GM18951 (cell line): ENCODE results near the gene MRGPRD.

ENCODE experiments used
- POLR2A ChIP-seq: IDR thresholded peaks from 4 replicates; pipeline ENCODE4 v1.6.1; 2011; ENCODE audit warnings: mild to moderate bottlenecking; ENCODE audit not compliant: insufficient read length, insufficient read depth; ENCODE audit errors: extremely low read depth
- in situ Hi-C: fragments of 300-500 bp; cut with MboI; formaldehyde crosslinking; loops from one replicate; pipeline ENCODE4 v1.12.0; 2022; ENCODE audit warnings: low sequenced_read_pairs, mixed read lengths, inconsistent platforms; ENCODE audit not compliant: unreplicated experiment

MRGPRD gene

DNA sequence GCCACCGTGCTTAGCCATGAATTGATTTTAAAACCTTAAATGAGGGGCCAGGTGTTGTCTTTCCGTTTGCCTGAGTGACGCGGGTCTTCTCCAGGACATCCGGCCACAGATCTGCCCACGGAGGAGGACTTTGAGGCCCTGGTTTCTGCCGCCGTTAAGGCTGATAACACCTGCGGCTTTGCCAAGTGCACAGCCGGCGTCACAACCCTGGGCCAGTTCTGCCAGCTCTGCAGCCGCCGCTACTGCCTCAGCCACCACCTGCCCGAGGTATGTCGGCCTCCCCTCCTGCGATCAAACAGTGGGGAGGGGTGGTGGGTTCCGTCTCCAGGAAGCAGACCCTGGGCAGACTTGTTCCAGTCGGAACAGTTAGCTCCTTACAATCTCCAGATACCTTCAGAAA, 42.7 kb downstream of the MRGPRD start:
- in situ Hi-C loops, result no loop called here
- TF ChIP-seq POLR2A, result no peak

DNA sequence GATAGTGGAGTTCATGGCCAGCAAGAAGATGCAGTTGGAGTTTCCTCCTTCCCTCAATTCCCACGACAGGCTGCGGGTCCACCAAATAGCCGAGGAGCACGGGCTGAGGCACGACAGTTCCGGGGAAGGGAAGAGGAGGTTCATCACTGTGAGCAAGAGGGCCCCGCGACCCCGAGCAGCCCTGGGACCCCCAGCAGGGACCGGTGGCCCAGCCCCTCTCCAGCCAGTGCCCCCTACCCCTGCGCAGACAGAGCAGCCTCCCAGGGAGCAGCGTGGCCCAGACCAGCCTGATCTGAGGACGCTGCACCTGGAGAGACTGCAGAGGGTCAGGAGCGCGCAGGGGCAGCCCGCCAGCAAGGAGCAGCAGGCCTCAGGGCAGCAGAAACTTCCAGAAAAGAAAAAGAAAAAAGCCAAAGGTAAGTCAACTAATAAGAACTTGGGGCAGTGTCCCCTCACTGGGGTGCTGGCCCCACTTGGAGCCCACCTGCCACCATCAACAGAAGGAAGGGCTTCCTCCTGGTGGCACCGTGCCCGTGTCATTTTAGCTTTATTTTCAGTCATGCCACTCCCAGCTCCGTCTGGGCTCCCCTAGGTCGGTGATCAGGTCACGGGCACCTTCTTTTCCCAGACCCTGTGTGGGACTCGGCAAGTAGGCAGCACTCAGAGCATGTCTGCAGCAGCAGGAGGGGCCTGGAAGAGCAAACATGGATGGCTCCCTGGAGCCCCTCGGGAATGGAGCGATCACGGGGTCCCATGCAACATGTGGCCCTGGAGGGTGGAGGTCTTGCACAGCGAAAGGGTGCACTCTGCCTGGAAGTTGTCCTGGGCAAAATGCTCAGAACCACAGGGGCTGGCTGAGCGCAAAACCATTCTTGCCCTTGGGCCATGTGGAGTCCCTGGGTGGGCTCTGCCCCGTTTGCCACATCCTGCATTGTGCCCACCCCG, 43.8 kb downstream of the MRGPRD start:
- in situ Hi-C loops, result no loop called here
- no peak for TF ChIP-seq POLR2A

DNA sequence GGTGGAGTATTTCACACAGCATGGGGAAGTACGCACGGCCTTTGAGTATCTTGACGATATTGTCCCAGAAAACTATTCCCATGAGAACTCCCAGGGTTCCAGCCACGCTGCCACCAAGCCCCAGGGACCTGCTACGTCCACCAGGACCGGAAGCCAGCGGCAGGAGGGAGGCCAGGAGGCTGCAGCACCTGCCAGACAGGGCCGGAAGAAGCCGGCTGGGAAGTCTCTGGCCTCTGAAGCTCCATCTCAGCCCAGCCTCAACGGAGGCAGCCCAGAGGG, 44.5 kb downstream of the MRGPRD start:
- TF ChIP-seq POLR2A, result no peak
- in situ Hi-C loops, result no loop called here

DNA sequence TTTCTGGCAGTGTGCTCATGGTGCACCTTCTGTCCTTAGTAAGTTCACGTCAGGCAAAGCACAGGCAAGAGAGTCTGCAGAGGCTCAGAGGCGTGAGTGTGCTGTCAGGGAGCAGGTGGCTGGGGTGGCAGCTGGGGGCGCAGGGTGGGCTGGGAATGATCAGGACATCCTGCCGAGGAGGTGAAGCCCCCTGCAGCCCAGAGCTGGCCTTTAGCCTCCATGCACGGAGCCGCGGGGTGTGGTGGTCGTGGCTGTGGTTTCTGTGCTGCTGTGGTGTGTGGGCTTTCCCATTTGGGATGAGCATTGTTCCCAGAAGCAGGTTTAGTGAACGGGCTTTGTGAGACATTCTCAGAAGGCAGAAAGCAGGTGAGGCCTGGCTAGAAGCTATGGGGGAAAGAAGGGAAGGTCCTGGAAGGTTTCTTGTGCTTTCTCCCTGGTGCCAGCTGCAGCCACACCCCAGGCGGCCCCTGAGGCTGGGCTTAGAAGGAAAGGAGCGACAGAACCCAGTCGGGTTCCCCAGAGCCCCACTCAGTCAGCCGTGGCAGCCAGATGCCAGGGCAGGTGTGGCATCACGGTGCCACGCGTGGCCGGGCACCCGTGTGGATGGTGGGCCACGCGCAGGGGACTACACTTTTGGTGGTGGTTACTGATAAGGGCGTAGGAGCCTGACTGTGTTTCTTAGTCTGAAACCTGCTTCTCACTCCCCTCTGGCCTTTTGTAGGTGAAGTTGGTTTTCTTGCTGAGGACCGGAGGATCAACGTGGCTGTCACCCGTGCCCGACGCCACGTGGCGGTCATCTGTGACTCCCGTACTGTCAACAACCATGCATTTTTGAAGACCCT, 45.0 kb downstream of the MRGPRD start:
- TF ChIP-seq POLR2A, result no peak
- in situ Hi-C loops, result no loop called here

DNA sequence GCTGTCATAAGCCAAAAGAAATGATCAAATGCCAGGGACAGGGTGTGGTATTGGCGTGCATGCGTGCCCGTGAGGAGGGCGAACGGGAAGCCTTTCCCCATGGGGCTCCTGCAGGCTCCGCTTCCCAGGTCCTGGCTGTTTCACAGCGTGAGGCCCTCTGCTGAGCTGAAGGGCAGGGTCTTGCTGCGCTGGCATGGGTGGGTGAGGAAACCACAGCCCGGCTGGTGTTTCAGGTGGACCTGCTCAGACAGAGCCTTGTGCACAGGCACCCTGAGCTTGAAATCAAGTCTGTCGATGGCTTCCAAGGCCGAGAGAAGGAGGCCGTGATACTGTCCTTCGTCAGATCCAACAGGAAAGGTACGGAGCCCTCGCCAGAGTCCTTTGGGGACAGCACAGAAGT, 45.7 kb downstream of the MRGPRD start:
- in situ Hi-C loops, result no loop called here
- TF ChIP-seq POLR2A, result no peak

DNA sequence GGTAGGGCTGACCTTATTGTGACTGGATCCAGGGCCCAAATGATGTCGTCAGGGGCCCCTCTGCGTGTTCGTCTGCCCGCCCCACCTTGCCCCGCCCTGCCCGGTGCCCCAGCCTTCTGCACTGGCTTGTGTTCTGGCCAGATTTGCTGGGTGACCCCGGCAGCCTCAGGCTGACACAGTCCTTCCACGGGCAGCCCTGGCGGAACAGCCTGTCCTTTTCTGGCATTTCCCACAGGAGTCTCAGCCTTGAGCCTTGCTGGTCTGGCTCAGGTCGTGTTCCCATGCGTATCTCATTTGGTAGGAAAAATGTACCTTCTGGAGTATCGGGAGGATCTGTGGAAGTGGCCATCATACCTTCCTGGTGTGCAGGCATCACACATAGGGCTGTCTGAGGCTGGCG, 46.1 kb downstream of the MRGPRD start:
- in situ Hi-C loops, result no loop called here

DNA sequence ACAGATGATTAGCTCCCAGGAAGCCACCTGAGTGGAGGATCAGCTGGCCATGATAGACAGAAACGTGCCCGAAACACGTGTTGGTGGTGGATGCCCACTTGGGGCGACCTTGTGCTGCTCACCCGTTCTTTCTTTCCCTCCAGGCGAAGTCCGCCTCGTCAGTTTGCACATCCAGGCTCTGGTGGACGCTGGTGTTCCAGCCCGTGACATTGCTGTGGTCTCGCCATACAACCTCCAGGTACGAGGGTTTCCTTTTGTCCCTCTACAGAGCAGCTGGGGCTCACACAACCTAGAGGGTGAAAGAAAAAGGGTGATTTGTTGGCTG, 46.5 kb downstream of the MRGPRD start:
- TF ChIP-seq POLR2A, result no peak
- in situ Hi-C loops, result no loop called here

More for the DNA sequence above, 46.1 kb downstream of the MRGPRD start:
- no peak for TF ChIP-seq POLR2A

DNA sequence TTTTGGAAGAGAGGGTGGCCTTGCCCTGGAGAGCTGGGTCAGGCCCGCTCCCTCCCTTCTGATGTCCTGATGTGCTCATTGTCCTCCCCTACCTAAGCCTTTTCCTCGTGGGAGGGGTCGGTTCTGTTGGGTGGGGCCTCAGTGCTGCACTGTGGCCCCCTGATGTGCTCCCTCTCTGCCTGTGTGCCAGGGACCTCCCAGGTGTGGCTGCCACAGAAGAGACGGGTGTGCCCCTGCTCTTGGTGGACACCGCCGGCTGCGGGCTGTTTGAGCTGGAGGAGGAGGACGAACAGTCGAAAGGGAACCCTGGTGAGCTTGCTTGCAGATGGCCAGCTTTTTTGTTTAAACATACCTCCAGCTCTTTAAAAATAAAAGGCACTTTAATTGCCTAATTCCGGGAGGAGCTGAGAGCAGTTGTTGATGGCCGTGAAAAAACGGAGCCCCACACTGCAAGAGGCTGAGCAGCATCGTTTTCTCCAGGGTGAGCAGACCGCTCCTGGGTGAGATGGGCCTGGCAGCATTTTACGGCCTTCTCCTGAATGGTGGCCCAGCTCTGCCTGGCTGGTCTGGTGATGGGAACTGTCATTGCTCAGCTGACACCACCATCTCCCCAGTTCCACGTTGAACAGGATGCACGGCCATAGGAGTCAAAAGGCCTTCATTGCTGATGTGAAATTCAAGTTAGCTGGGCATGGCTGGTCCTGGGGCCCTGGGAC, 47.0 kb downstream of the MRGPRD start:
- in situ Hi-C loops, result no loop called here
- no peak for TF ChIP-seq POLR2A

DNA sequence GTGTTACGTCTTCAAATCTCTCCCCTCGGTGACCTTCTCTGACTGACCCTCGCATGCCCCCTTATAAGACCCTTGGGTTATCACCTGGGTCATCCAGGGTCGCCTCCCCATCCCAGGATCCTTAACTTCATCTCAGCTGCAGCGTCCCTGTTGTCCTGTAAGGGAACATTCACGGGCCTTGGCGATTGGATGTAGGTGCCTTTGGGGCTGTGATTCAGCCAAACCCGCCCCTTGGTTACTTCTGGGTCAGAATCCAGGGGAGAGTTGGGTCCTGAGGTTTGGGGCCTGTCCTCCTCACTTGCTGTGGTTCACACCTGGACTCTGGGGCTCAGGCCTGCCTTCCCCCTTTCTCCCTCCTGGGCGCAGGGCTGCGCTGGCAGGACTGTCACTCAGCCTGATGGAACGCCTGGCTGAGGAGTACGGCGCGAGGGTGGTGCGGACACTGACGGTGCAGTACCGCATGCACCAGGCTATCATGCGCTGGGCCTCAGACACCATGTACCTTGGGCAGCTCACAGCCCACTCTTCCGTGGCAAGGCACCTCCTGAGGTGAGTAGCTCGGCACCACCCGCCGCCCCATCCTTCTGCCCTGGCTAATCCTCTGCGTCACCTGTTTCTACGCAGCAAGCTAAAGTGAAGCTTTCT, 47.7 kb downstream of the MRGPRD start:
- TF ChIP-seq POLR2A, result no peak

DNA sequence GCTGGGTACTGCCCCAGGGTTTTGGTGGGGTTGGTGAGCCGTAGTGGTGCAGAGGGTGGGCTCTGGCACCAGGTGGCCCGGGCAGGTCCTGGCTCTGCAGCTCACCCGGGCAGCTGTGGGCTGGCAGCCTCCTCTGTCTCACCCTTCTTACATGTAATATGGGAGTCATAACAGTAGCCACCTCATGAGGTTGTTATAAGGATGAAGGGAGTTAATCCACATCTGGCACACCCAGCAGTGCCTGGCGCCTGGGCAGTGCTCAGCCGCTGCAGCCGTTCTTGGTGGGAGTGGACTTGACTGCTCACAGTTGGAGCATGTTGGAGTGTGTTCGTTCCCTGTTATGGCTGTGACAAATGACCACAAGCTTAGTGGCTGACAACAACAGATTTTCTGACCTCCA, 48.4 kb downstream of the MRGPRD start:
- in situ Hi-C loops, result no loop called here
- no peak for TF ChIP-seq POLR2A

More for the DNA sequence above, 47.7 kb downstream of the MRGPRD start:
- in situ Hi-C loops, result no loop called here

DNA sequence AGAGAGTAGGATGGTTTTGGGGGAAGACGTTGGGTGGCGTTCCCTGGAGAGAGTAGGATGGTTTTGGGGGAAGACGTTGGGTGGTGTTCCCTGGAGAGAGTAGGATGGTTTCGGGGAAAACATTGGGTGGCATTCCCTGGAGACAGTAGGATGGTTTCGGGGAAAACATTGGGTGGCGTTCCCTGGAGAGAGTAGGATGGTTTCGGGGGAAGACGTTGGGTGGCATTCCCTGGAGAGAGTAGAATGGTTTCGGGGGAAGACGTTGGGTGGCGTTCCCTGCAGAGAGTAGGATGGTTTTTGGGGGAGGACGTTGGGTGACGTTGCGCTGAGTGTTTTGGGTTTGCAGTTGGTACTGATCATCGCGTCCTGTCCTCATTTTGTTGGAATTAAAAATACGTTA, 48.9 kb downstream of the MRGPRD start:
- in situ Hi-C loops, result no loop called here
- TF ChIP-seq POLR2A, result no peak

DNA sequence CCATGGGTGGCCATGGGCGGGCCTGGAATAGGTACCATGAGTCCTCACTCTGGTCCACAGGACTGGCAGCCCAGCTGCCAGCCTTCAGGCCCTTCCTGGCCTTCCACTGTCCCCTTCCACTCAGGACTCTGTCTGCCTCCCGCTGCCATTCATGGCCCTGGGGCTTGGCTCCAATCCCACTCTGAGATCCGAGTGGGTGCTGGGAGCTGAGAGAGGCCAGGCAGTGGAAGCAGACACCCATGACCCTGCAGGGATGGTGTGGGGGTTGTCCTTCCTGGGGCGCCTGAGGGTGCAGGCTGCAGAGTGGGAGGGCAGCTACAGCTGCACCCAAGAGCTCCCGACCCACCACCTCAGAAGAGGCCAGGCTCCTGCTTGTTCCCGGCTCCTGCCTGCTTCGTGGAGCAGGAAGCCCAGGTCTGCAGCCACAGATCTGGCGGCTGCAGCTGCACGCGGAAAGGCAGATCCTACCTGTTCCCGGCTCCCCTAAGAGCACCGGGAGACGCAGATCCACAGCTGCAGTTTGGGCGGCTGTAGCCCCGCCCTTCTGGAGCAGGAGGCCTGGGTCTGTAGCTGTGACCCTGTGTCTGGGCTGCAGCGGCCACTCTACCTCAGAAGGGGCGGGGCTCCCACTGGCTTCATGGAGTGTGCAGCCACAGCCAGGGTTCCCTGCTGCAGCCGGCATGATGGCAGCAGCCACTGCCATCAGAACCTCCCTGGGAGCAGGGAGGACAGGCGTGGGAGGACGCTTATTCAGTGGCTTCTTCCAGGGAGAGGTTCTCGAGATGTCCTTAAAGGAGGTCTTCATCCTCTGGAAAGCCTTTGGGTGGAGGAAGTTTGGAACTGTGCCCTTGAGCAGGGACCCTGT, 49.6 kb downstream of the MRGPRD start:
- in situ Hi-C loops, result no loop called here
- no peak for TF ChIP-seq POLR2A
